Gastroesophageal sphincter (tissue), 4 donors: Measurements from ENCODE around the gene CNTNAP1. TPM values are rescaled to one million over a fixed set of nuclear protein-coding genes. Genes with fewer than 3 reads are reported as not detected.
A peak's percentile ranks its signal among the peaks of the same experiment; 100 is the strongest.
"Not testable (repeated sequence)": the region's sequence is repeated elsewhere in the genome, so short reads cannot be mapped to it uniquely, and the experiment has no call there.

Experiments
- ATAC-seq: fragments of 150-250 bp; one replicate; pipeline ENCODE4 v1.9.1; 2016; ENCODE audit warnings: mild to moderate bottlenecking, moderate library complexity
- H3K27ac ChIP-seq, 4 donors: fragments of 200-600 bp; sonication (generic) in 3 of 4; 1 replicate in 3 of 4; 2 replicates in 1 of 4; pipeline ENCODE4 v1.5.1; 2016 to 2019
- H3K27me3 ChIP-seq: fragments of 200-600 bp; sonication (generic); one replicate; pipeline ENCODE4 v1.5.1; 2019
- H3K36me3 ChIP-seq, 2 donors: fragments of 200-600 bp; sonication (generic); one replicate each; pipeline ENCODE4 v1.5.1; 2019; ENCODE audit warnings: control low read depth in 1 of 2
- H3K4me1 ChIP-seq, 3 donors: fragments of 200-600 bp; sonication (generic); 1 replicate in 2 of 3; 2 replicates in 1 of 3; pipeline ENCODE4 v1.5.1; 2016 to 2019; ENCODE audit warnings: control low read depth in 2 of 3
- H3K4me3 ChIP-seq, 2 donors: fragments of 200-600 bp; sonication (generic); one replicate each; pipeline ENCODE4 v1.5.1; 2019; ENCODE audit warnings: mild to moderate bottlenecking in 1 of 2, moderate library complexity in 1 of 2
- H3K9me3 ChIP-seq, 3 donors: fragments of 200-600 bp; sonication (generic); one replicate each; pipeline ENCODE4 v1.5.1; 2017 to 2019; ENCODE audit warnings: control low read depth in 2 of 3
- CTCF ChIP-seq, 4 experiments: fragments of 200-600 bp in 2 of 4; fragments of 450-650 bp in 2 of 4; sonication (generic) in 1 of 4; IDR thresholded peaks; one replicate each; pipeline ENCODE4 v1.5.1; 2017 to 2019; ENCODE audit warnings: antibody characterized with exemption in 4 of 4, mild to moderate bottlenecking in 2 of 4, moderate library complexity in 2 of 4
- EP300 ChIP-seq: sonication (generic); formaldehyde crosslinking; IDR thresholded peaks from one replicate; pipeline ENCODE4 v1.6.1; 2017; ENCODE audit warnings: antibody characterized with exemption, mild to moderate bottlenecking
- POLR2A ChIP-seq, 2 donors: fragments of 450-650 bp; IDR thresholded peaks; one replicate each; pipeline ENCODE4 v1.6.1; 2017; ENCODE audit warnings: antibody characterized with exemption in 2 of 2, mild to moderate bottlenecking in 2 of 2, moderate library complexity in 1 of 2
- POLR2AphosphoS5 ChIP-seq: sonication (generic); formaldehyde crosslinking; IDR thresholded peaks from one replicate; pipeline ENCODE4 v1.6.1; 2017; ENCODE audit warnings: antibody characterized with exemption
- WGBS, 2 donors: methylation state at CpG; one replicate each; pipeline ENCODE4 v1.1.5; 2018; ENCODE audit warnings: low coverage in 1 of 2; 5-methylcytosine and 5-hydroxymethylcytosine counted together
- total RNA-seq, 4 donors: library from RNA; depleted of rRNA; stranded (reverse); fragments of >200 nt; gene quantifications; one replicate each; pipeline ENCODE4 v1.1.0, GENCODE V29; 2016

The CNTNAP1 gene
- total RNA-seq, 4 donors from 2014 or later = 1.7 to 14.5 (median 9.1) TPM

- peak within 1 kb of the TSS; percentile 56 to 94 (median 88) for H3K27ac ChIP-seq
- ATAC-seq = peak; percentile 95
- peak within 1 kb of the TSS; percentile 56 to 71 for H3K4me3 ChIP-seq
- peaks cover 0 to 35% (median 11%) of the 10 kb centered on the region in 3 donors for H3K4me1 ChIP-seq
- TF ChIP-seq POLR2A (IDR thresholded peaks at IDR 0.05) (peak; percentile 67 to 68), EP300 (no peak), POLR2AphosphoS5 (peak; percentile 73)
- WGBS, 2 donors = 0% methylated on average over 4 to 5 of the region's 59 CpGs
- no peaks in the 10 kb centered on the region for H3K27me3 ChIP-seq
- H3K9me3 ChIP-seq = no peaks in the 10 kb centered on the region
- H3K36me3 ChIP-seq = peaks cover 0 to 31% of the 10 kb centered on the region in 2 donors
Measured at GRCh38 chr17:42659079-42659931, 23.0 kb upstream of the CNTNAP1 start, which contains the start of gene TUBG2. TSS of gene TUBG2 (plus strand) at chr17:42659284. CDS start at chr17:42659504, 220 bp downstream.

- peak overlapping the region; percentile 56 to 71 for H3K4me3 ChIP-seq
- ATAC-seq = not testable (repeated sequence)
Measured at GRCh38 chr17:42659932-42660274, 22.4 kb upstream of the CNTNAP1 start.

GRCh38 chr17:42660692-42661345 lies 21.5 kb upstream of the CNTNAP1 start:
- ATAC-seq = no peak
- Histone ChIP-seq H3K27ac (peak overlapping the region in 3 of 4 donors; percentile 35 to 86 (median 60)), H3K4me3 (no peak overlapping the region), H3K36me3 (peaks cover 0 to 46% of the 10 kb centered on the region in 2 donors), H3K9me3 (no peaks in the 10 kb centered on the region), H3K4me1 (peaks cover 0 to 41% (median 11%) of the 10 kb centered on the region in 3 donors), H3K27me3 (no peaks in the 10 kb centered on the region)
- WGBS, 2 donors = 44 to 65% methylated on average over 5 to 7 of the region's 7 CpGs
- TF ChIP-seq POLR2AphosphoS5 = no peak

More at GRCh38 chr17:42659932-42660274, 22.4 kb upstream of the CNTNAP1 start:
- WGBS, 2 donors = no CpG with 5 or more reads among the region's 14 CpGs
- not testable (repeated sequence) for H3K9me3 ChIP-seq, H3K27me3 ChIP-seq
- Histone ChIP-seq H3K27ac (peak overlapping the region in 3 of 4 donors; percentile 86 to 94 (median 91)), H3K4me1 (peaks cover 0 to 32% (median 11%) of the 10 kb centered on the region in 3 donors), H3K36me3 (peaks cover 0 to 36% of the 10 kb centered on the region in 2 donors)

- Histone ChIP-seq H3K27ac (peak overlapping the region in 2 of 4 donors; percentile 4 to 99), H3K36me3 (peaks cover 0 to 85% of the 10 kb centered on the region in 2 donors), H3K9me3 (no peaks in the 10 kb centered on the region), H3K4me3 (no peak overlapping the region), H3K27me3 (no peaks in the 10 kb centered on the region), H3K4me1 (peaks cover 8 to 66% (median 17%) of the 10 kb centered on the region in 3 donors)
- 67% methylated on average over 3 of the region's 14 CpGs; no CpG with 5 or more reads in 1 of the 2 donors for WGBS, 2 donors
- no peak for ATAC-seq
- no peak for TF ChIP-seq POLR2AphosphoS5
- no peak for TF ChIP-seq POLR2A (IDR thresholded peaks at IDR 0.05)
- TF ChIP-seq CTCF (IDR thresholded peaks at IDR 0.05) = no peak
- no peak for TF ChIP-seq EP300
Measured at GRCh38 chr17:42665581-42666001, 16.7 kb upstream of the CNTNAP1 start.

- Histone ChIP-seq H3K4me1 (peaks cover 8 to 66% (median 14%) of the 10 kb centered on the region in 3 donors), H3K27ac (peak overlapping the region in 3 of 4 donors; percentile 76 to 99 (median 98)), H3K36me3 (peaks cover 0 to 89% of the 10 kb centered on the region in 2 donors)
- not testable (repeated sequence) for H3K9me3 ChIP-seq, ATAC-seq, H3K4me3 ChIP-seq, H3K27me3 ChIP-seq
- WGBS, 2 donors = 75 to 80% methylated on average over 4 to 9 of the region's 16 CpGs
Measured at GRCh38 chr17:42666126-42666525, 16.2 kb upstream of the CNTNAP1 start.

GRCh38 chr17:42667088-42667951 lies 15.0 kb upstream of the CNTNAP1 start:
- whole genome bisulfite sequencing, 2 donors = 6 to 26% methylated on average over 3 to 4 of the region's 7 CpGs
- Histone ChIP-seq H3K4me1 (peaks cover 8 to 67% (median 14%) of the 10 kb centered on the region in 3 donors), H3K27me3 (no peaks in the 10 kb centered on the region), H3K4me3 (no peak overlapping the region), H3K36me3 (peaks cover 0 to 89% of the 10 kb centered on the region in 2 donors), H3K9me3 (no peaks in the 10 kb centered on the region), H3K27ac (peak overlapping the region; percentile 45 to 99 (median 87))
- TF ChIP-seq POLR2AphosphoS5 (peak; percentile 77), EP300 (no peak)
- ATAC-seq = peak; percentile 54

GRCh38 chr17:42669705-42669976 lies 12.7 kb upstream of the CNTNAP1 start:
- no peak overlapping the region for H3K4me3 ChIP-seq
- TF ChIP-seq CTCF (IDR thresholded peaks at IDR 0.05) (no peak), EP300 (no peak), POLR2AphosphoS5 (no peak), POLR2A (IDR thresholded peaks at IDR 0.05) (no peak)
- no peaks in the 10 kb centered on the region for H3K27me3 ChIP-seq
- peak overlapping the region in 3 of 4 donors; percentile 70 to 99 (median 98) for H3K27ac ChIP-seq
- peaks cover 0 to 83% of the 10 kb centered on the region in 2 donors for H3K36me3 ChIP-seq
- no peak for ATAC-seq
- no peaks in the 10 kb centered on the region for H3K9me3 ChIP-seq
- WGBS, 2 donors = 73% methylated on average over 6 of the region's 12 CpGs; no CpG with 5 or more reads in 1 of the 2 donors
- peaks cover 8 to 91% (median 30%) of the 10 kb centered on the region in 3 donors for H3K4me1 ChIP-seq
